Activated T-helper 1 cell treated with anti-CD3 and anti-CD28 coated beads, Interleukin-12 subunit alpha, Interleukin-12 subunit beta, Interleukin-2, Interleukin-4 antibody, amounts not matched to agents 30 ng/mL and 10 ng/mL and 1 ng/mL, durations not matched to agents 14 hours and 24 hours and 36 hours (primary cell): Measurements from ENCODE around the gene KDM4F. TPM values are rescaled to one million over a fixed set of nuclear protein-coding genes. Genes with fewer than 3 reads are reported as not detected.

ENCODE experiments used
- total RNA-seq: library from RNA; stranded (reverse); gene quantifications from 2 replicates; pipeline ENCODE4 v1.2.3, GENCODE V29; 2022

The KDM4F gene
- total RNA-seq, 1 donor from 2014 or later, result not detected

Other genes with a start within 250 kb of the KDM4F start
- gene CWC15, start 75.9 kb upstream of the KDM4F start, total RNA-seq, result 97.7 and 101 TPM in 2 replicates
- 1.1 TPM in 2 replicates for gene KDM4D, start 75.7 kb upstream of the KDM4F start, total RNA-seq
- gene KDM4E, start 24.2 kb upstream of the KDM4F start, total RNA-seq, result not detected in 2 replicates
- 53.1 and 58.2 TPM in 2 replicates for gene SRSF8, start 17.5 kb downstream of the KDM4F start, total RNA-seq
- gene ENDOD1, start 40.4 kb downstream of the KDM4F start, total RNA-seq, result 33.8 and 34.3 TPM in 2 replicates
- gene SESN3, start 181.8 kb downstream of the KDM4F start, total RNA-seq, result 62.0 and 68.6 TPM in 2 replicates